HL-60/S4 treated with retinoic acid at 250 ng/mL for 4 days and 3 days (cell line): ENCODE data around the gene TNRC18.
"Not testable (repeated sequence)": the region's sequence is repeated elsewhere in the genome, so short reads cannot be mapped to it uniquely, and the experiment has no call there.

Source experiments
- in situ Hi-C: fragments of 300-500 bp; cut with MboI; formaldehyde crosslinking; loops from 2 replicates; pipeline ENCODE4 v1.7.0; 2022; ENCODE audit warnings: low sequenced_read_pairs

Gene TNRC18

GRCh38 chr7:5324961-5325360 lies 98.7 kb downstream of the TNRC18 start:
- in situ Hi-C loops = no loop called here

- in situ Hi-C loops = not testable (repeated sequence)
Measured at GRCh38 chr7:5323800-5324781, 99.5 kb downstream of the TNRC18 start.

GRCh38 chr7:5322621-5323410 lies 100.8 kb downstream of the TNRC18 start:
- in situ Hi-C loops = no loop called here

- in situ Hi-C loops = no loop called here
Measured at GRCh38 chr7:5320802-5321396, 102.7 kb downstream of the TNRC18 start.

- in situ Hi-C loops = no loop called here
Measured at GRCh38 chr7:5320391-5320790, 103.2 kb downstream of the TNRC18 start.

- in situ Hi-C loops = not testable (repeated sequence)
Measured at GRCh38 chr7:5318613-5319012, 105.0 kb downstream of the TNRC18 start.

- in situ Hi-C loops = no loop called here
Measured at GRCh38 chr7:5315761-5316160, 107.9 kb downstream of the TNRC18 start.

- in situ Hi-C loops = no loop called here
Measured at GRCh38 chr7:5314864-5315263, 108.8 kb downstream of the TNRC18 start.

GRCh38 chr7:5313076-5313885 lies 110.4 kb downstream of the TNRC18 start:
- in situ Hi-C loops = not testable (repeated sequence)

GRCh38 chr7:5312276-5313070 lies 111.2 kb downstream of the TNRC18 start:
- in situ Hi-C loops = not testable (repeated sequence)

GRCh38 chr7:5310822-5311405 lies 112.7 kb downstream of the TNRC18 start:
- in situ Hi-C loops = no loop called here

- in situ Hi-C loops = no loop called here
Measured at GRCh38 chr7:5309146-5309545, 114.5 kb downstream of the TNRC18 start.

GRCh38 chr7:5307221-5308142 lies 116.2 kb downstream of the TNRC18 start:
- in situ Hi-C loops = not testable (repeated sequence)

- in situ Hi-C loops = not testable (repeated sequence)
Measured at GRCh38 chr7:5305050-5305449, 118.6 kb downstream of the TNRC18 start.

- in situ Hi-C loops = no loop called here
Measured at GRCh38 chr7:5303591-5304505, 119.8 kb downstream of the TNRC18 start.

- in situ Hi-C loops = no loop called here
Measured at GRCh38 chr7:5303061-5303460, 120.6 kb downstream of the TNRC18 start.

GRCh38 chr7:5302577-5302976 lies 121.1 kb downstream of the TNRC18 start:
- in situ Hi-C loops = no loop called here
